Chondrocyte (in vitro differentiated cells): Measurements from ENCODE around the gene HPN. TPM values are rescaled to one million over a fixed set of nuclear protein-coding genes. Genes with fewer than 3 reads are reported as not detected.
"Not testable (repeated sequence)": the region's sequence is repeated elsewhere in the genome, so short reads cannot be mapped to it uniquely, and the experiment has no call there.

Experiments used
- DNase-seq: peaks from one replicate; pipeline ENCODE4 v3.0.0; 2021; ENCODE audit warnings: mixed read lengths, low spot score
- H3K27ac Mint-ChIP-seq: one replicate; pipeline ENCODE4 v1.8.0; 2021; ENCODE audit warnings: mild to moderate bottlenecking, moderate library complexity, mixed read lengths; ENCODE audit not compliant: unreplicated experiment
- H3K27me3 Mint-ChIP-seq: 2 replicates; pipeline ENCODE4 v1.8.0; 2021; ENCODE audit warnings: low read depth, mixed read lengths
- H3K36me3 Mint-ChIP-seq: 2 replicates; pipeline ENCODE4 v1.8.0; 2021; ENCODE audit warnings: low read depth, mixed read lengths
- H3K4me1 Mint-ChIP-seq: 2 replicates; pipeline ENCODE4 v1.8.0; 2021; ENCODE audit warnings: low read depth, mild to moderate bottlenecking, mixed read lengths
- H3K4me3 Mint-ChIP-seq: one replicate; pipeline ENCODE4 v1.8.0; 2021; ENCODE audit warnings: mild to moderate bottlenecking, moderate library complexity, mixed read lengths; ENCODE audit not compliant: unreplicated experiment
- H3K9me3 Mint-ChIP-seq: 2 replicates; pipeline ENCODE4 v1.8.0; 2021; ENCODE audit warnings: low read depth, mixed read lengths
- total RNA-seq: library from RNA; stranded (reverse); gene quantifications from 3 replicates; pipeline ENCODE4 v1.2.1, GENCODE V29; 2021
- TF ChIP-seq, protein P1 (sequence below): fragments of 200-600 bp; sonication (generic); IDR thresholded peaks from 2 replicates; pipeline ENCODE4 v1.5.0; 2021; ENCODE audit warnings: antibody characterized with exemption, mild to moderate bottlenecking, moderate library complexity

The HPN gene
- total RNA-seq, 1 donor from 2014 or later, result not detected

DNA sequence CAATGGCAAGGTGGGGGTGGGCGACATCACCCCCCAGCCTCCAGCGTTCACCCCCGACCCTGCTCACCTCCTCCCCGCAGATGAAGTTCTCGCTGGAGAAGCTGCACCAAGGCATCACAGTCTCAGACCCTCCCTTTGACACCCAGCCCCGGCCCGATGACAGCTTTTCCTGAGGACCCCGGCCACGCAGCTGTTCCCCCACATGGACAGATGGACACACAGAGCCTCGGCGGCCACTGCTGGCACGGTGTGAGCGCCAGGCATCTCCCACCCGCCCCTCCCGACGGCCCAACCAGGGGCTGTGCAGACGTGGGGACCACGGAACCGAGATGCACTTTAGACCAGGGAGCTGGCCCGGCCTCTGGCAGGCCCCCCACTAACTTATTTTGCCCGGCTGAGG lies 15.6 kb upstream of the HPN start:
- Mint-ChIP-seq H3K27me3 (no peaks in the 10 kb centered on the region), H3K4me1 (no peaks in the 10 kb centered on the region), H3K36me3 (peaks cover 20% of the 10 kb centered on the region), H3K27ac (no peak overlapping the region), H3K4me3 (no peak overlapping the region), H3K9me3 (no peaks in the 10 kb centered on the region)
- TF ChIP-seq, protein P1, sequence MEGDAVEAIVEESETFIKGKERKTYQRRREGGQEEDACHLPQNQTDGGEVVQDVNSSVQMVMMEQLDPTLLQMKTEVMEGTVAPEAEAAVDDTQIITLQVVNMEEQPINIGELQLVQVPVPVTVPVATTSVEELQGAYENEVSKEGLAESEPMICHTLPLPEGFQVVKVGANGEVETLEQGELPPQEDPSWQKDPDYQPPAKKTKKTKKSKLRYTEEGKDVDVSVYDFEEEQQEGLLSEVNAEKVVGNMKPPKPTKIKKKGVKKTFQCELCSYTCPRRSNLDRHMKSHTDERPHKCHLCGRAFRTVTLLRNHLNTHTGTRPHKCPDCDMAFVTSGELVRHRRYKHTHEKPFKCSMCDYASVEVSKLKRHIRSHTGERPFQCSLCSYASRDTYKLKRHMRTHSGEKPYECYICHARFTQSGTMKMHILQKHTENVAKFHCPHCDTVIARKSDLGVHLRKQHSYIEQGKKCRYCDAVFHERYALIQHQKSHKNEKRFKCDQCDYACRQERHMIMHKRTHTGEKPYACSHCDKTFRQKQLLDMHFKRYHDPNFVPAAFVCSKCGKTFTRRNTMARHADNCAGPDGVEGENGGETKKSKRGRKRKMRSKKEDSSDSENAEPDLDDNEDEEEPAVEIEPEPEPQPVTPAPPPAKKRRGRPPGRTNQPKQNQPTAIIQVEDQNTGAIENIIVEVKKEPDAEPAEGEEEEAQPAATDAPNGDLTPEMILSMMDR, result no peak
- DNase-seq, result no peak

DNA sequence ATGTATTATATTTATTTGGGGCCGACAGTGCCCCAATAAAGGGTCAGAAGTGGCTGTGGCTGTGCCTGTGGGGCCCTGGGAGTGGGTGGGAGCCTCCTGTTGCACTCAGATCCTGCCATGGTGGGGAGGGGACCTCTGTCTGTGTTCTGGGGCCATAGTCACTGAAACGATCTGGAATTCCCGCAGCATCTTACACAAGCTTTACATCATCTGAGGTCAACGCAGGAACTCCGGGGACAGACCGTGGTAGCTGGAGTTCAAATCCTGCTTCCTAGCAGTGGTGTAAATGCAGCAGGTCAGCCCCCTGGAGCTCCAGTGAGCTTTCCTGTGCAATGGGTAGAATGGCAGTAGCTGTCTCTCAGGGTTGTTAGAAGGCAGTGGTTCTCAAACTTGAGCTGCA lies 15.1 kb upstream of the HPN start:
- Mint-ChIP-seq H3K4me3 (no peak overlapping the region), H3K27me3 (no peaks in the 10 kb centered on the region), H3K9me3 (no peaks in the 10 kb centered on the region), H3K36me3 (peaks cover 19% of the 10 kb centered on the region), H3K27ac (no peak overlapping the region), H3K4me1 (peaks cover 4% of the 10 kb centered on the region)
- DNase-seq, result no peak
- TF ChIP-seq, protein P1, result no peak

DNA sequence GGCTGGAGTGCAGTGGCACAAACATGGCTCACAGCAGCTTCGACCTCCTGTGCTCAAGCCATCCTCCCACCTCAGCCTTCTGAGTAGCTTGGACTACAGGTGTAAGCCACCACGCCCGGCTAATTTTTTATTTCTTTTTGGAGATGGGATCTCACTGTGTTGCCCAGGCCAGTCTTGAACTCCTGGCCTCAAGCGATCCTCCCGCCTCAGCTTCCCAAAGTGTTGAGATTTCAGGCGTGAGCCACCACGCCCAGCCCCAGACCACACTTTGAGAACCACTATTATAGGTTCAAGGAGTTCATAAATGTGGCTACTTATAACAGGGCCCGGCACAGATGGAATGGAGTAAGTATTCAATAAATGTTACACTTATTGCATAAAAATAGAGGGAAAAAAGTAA lies 14.5 kb upstream of the HPN start:
- peaks cover 17% of the 10 kb centered on the region for H3K36me3 Mint-ChIP-seq
- H3K4me3 Mint-ChIP-seq, result no peak overlapping the region
- TF ChIP-seq, protein P1, result no peak
- no peaks in the 10 kb centered on the region for H3K27me3 Mint-ChIP-seq
- peaks cover 6% of the 10 kb centered on the region for H3K4me1 Mint-ChIP-seq
- H3K27ac Mint-ChIP-seq, result no peak overlapping the region
- DNase-seq, result no peak
- H3K9me3 Mint-ChIP-seq, result no peaks in the 10 kb centered on the region

DNA sequence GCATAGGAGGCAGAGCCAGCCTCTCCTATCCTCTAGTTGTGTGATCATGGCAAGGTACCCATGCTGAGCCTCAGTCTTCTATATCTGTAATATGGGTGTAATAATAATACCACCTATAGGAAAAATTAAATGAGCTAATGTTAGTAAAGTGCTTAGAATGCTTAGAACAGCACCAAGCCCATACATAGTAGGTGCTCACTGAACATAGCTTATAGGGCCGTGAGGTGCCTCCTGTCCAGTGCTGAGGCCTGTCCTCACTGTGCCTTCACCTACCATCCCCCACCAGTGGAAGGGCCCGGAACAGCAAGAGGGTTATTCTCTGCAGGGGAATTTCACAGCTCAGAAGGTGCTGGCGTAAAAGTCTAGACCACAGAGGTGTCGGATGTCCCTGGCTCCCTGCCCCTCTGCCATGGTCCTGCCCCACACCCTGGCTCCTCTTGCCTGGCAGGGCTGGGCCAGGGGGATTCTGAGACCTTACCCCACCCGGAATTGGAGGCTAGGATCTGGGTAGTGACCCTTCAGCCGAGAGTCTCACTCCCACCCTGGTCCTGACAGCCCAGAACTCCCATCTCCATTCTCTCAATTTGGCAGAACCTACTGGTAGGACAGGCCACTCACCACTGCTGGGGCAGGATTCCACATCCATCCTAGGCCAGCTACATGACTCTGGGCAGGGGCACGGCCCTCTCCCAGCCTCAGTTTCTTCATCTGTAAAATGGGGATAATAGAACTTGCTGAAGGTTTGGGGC lies 13.5 kb upstream of the HPN start:
- H3K4me1 Mint-ChIP-seq, result peaks cover 6% of the 10 kb centered on the region
- peaks cover 12% of the 10 kb centered on the region for H3K36me3 Mint-ChIP-seq
- H3K27me3 Mint-ChIP-seq, result no peaks in the 10 kb centered on the region
- H3K9me3 Mint-ChIP-seq, result no peaks in the 10 kb centered on the region
- DNase-seq, result no peak
- no peak overlapping the region for H3K27ac Mint-ChIP-seq
- H3K4me3 Mint-ChIP-seq, result no peak overlapping the region
- TF ChIP-seq, protein P1, result no peak

DNA sequence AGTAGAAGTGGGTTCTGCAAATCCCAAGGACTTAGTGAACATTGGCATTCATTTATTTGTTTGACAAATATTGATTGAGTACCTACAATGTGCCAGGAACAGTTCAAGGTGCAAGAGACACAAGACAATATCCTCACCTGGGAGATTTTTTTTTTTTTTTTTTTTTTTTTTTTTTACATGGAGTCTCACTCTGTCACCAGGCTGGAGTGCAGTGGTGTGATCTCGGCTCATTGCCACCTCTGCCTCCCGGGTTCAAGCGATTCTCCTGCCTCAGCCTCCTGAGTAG lies 13.0 kb upstream of the HPN start:
- not testable (repeated sequence) for DNase-seq, H3K4me3 Mint-ChIP-seq, H3K27me3 Mint-ChIP-seq, H3K27ac Mint-ChIP-seq, H3K9me3 Mint-ChIP-seq, H3K4me1 Mint-ChIP-seq
- peaks cover 11% of the 10 kb centered on the region for H3K36me3 Mint-ChIP-seq

DNA sequence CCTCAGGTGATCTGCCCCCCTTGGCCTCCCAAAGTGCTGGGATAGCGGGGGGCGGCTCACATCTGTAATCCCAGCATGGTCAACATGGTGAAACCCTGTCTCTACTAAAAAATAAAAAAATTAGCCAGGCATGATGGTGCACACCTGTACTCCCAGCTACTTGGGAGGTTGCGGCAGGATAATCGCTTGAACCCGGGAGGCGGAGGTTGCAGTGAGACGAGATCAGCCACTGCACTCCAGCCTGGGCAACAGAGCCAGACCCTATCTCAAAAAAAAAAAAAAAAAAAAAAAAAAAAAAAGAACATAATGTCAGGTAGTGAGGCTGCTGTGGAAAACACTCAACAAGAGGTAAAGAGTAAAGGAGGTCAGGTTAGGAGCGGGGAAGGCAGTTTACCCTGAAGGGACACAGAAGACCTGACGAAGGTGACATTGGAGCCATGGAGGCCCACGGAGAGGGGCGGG lies 12.2 kb upstream of the HPN start:
- not testable (repeated sequence) for H3K27me3 Mint-ChIP-seq, H3K36me3 Mint-ChIP-seq, H3K27ac Mint-ChIP-seq, H3K4me3 Mint-ChIP-seq, DNase-seq, H3K4me1 Mint-ChIP-seq, H3K9me3 Mint-ChIP-seq
